HepG2 (cell line): ENCODE measurements around the gene FUZ. TPM values are rescaled to one million over a fixed set of nuclear protein-coding genes. Genes with fewer than 3 reads are reported as not detected.

Experiments
- ATAC-seq: fragments of 200-7000 bp; cut with Tn5 transposase; 3 replicates; pipeline ENCODE4 v1.9.1; 2020; ENCODE audit warnings: mild to moderate bottlenecking, moderate library complexity
- BruUV-seq: library from RNA; stranded (reverse); fragments of 400-500 nt; replicated peaks from 2 replicates; lab custom pipeline; 2021; lab: Mats Ljungman, UMichigan
- CTCF ChIA-PET: fragments of 300-600 bp; formaldehyde crosslinking; extraction: SDS; loops from one replicate; lab custom pipeline; 2021; ENCODE audit warnings: low total read pairs, inconsistent platforms, low intra/inter-chr PET ratio; lab: Yijun Ruan, JAX
- POLR2A ChIA-PET: fragments of 350-600 bp; sonication (Branson Sonifier 250); formaldehyde crosslinking; loops from one replicate; lab custom pipeline; 2020; ENCODE audit warnings: antibody characterized with exemption, inconsistent platforms; lab: Yijun Ruan, JAX
- DNase-seq: peaks from one replicate; pipeline ENCODE4 v3.0.0-alpha.2; 2015; ENCODE audit warnings: low spot score
- FAIRE-seq: peaks from 3 replicates; lab custom pipeline; 2011; peaks lifted over from hg19 to GRCh38; lab: Jason Lieb, UNC
- H2AFZ ChIP-seq: one replicate; pipeline ENCODE4 v1.6.1; 2011; ENCODE audit warnings: low read length, inconsistent platforms
- H3K27ac ChIP-seq: fragments of 300-600 bp; 3 replicates; pipeline ENCODE4 v1.8.0; 2011; ENCODE audit warnings: mixed run types, mild to moderate bottlenecking, mixed read lengths, low read length, inconsistent platforms; ENCODE audit not compliant: insufficient read depth; ENCODE audit errors: extremely low read length
- H3K27me3 ChIP-seq, 2 experiments: fragments of 200-600 bp in 1 of 2; 2 replicates in 1 of 2; 3 replicates in 1 of 2; pipeline versions ENCODE4 v1.6.0 to v1.8.0; 2011; ENCODE audit warnings: low read length in 2 of 2, mild to moderate bottlenecking in 2 of 2, moderate library complexity in 2 of 2, inconsistent platforms in 1 of 2; ENCODE audit not compliant: insufficient read depth in 2 of 2, control insufficient read depth in 1 of 2
- H3K36me3 ChIP-seq, 2 experiments: fragments of 200-600 bp in 1 of 2; replicated peaks in 1 of 2; 2 replicates in 1 of 2; 3 replicates in 1 of 2; pipeline versions ENCODE4 v1.5.1 to v1.8.0; 2011; ENCODE audit warnings: low read length in 2 of 2, inconsistent platforms in 1 of 2; ENCODE audit not compliant: insufficient read depth in 2 of 2, control insufficient read depth in 1 of 2
- H3K4me1 ChIP-seq: 2 replicates; pipeline ENCODE4 v1.5.1; 2012; ENCODE audit warnings: low read length, inconsistent platforms; ENCODE audit not compliant: insufficient read depth
- H3K4me2 ChIP-seq: 2 replicates; pipeline ENCODE4 v1.6.0; 2011; ENCODE audit warnings: low read depth, low read length, inconsistent platforms
- H3K4me3 ChIP-seq, 3 experiments: fragments of 200-600 bp in 1 of 3; sonication (generic), shearing (Covaris generic) in 1 of 3; replicated peaks in 1 of 3; 2 replicates each; pipeline ENCODE4 v1.5.1; 2011 to 2016; ENCODE audit warnings: low read length in 3 of 3, inconsistent platforms in 2 of 3, low read depth in 2 of 3, mild to moderate bottlenecking in 2 of 3, control low read depth in 1 of 3, mixed read lengths in 1 of 3; ENCODE audit not compliant: insufficient read depth in 1 of 3
- H3K79me2 ChIP-seq: one replicate; pipeline ENCODE4 v1.6.1; 2011; ENCODE audit warnings: low read length, inconsistent platforms; ENCODE audit not compliant: insufficient read depth
- H3K9ac ChIP-seq: 2 replicates; pipeline ENCODE4 v1.6.0; 2011; ENCODE audit warnings: mild to moderate bottlenecking, low read depth, low read length, inconsistent platforms; ENCODE audit not compliant: insufficient read depth
- H3K9me3 ChIP-seq: 2 replicates; pipeline ENCODE4 v1.5.1; 2012; ENCODE audit warnings: mild to moderate bottlenecking, low read length
- H4K20me1 ChIP-seq: 2 replicates; pipeline ENCODE4 v1.6.0; 2011; ENCODE audit warnings: inconsistent platforms, mild to moderate bottlenecking, low read length, moderate library complexity; ENCODE audit not compliant: insufficient read depth
- BATF2 ChIP-seq: sonication (generic); formaldehyde crosslinking; IDR thresholded peaks from 2 replicates; pipeline ENCODE4 v1.8.0; 2022; ENCODE audit warnings: mild to moderate bottlenecking, missing genetic modification reagents, moderate library complexity
- GATAD2A ChIP-seq: IDR thresholded peaks from 2 replicates; pipeline ENCODE4 v1.6.1; 2016
- HIC2 ChIP-seq: sonication (generic); formaldehyde crosslinking; IDR thresholded peaks from 2 replicates; pipeline ENCODE4 v1.9.0; 2022; ENCODE audit warnings: low read depth, missing genetic modification reagents
- HNRNPK ChIP-seq: fragments of 200-400 bp; formaldehyde crosslinking; IDR thresholded peaks from 2 replicates; pipeline ENCODE4 v1.6.1; 2018; ENCODE audit warnings: low read length, low read depth, moderate library complexity, mild to moderate bottlenecking; ENCODE audit not compliant: poor library complexity, severe bottlenecking
- KAT2B ChIP-seq: fragments of 150-350 bp; IDR thresholded peaks from 2 replicates; pipeline ENCODE4 v1.6.1; 2014; ENCODE audit warnings: low read depth, low read length, borderline replicate concordance
- KDM2A ChIP-seq: sonication (generic); formaldehyde crosslinking; IDR thresholded peaks from 2 replicates; pipeline ENCODE4 v1.4.0; 2020; ENCODE audit warnings: low read depth, missing genetic modification reagents, borderline replicate concordance
- MAF1 ChIP-seq: sonication (generic); formaldehyde crosslinking; IDR thresholded peaks from 2 replicates; pipeline ENCODE4 v1.5.0; 2020; ENCODE audit warnings: missing genetic modification reagents, borderline replicate concordance
- MBNL3 ChIP-seq: fragments of 250-450 bp; sonication (Bioruptor Pico); conservative IDR thresholded peaks from 2 replicates; pipeline ENCODE4 v1.8.0; 2022; ENCODE audit warnings: mild to moderate bottlenecking, inconsistent platforms
- PHF8 ChIP-seq: sonication (generic); formaldehyde crosslinking; IDR thresholded peaks from 2 replicates; pipeline ENCODE4 v1.5.0; 2020; ENCODE audit warnings: missing genetic modification reagents
- REPIN1 ChIP-seq: sonication (generic); formaldehyde crosslinking; IDR thresholded peaks from 2 replicates; pipeline ENCODE4 v1.8.0; 2022; ENCODE audit warnings: missing genetic modification reagents, low read depth, mild to moderate bottlenecking, borderline replicate concordance
- SRSF9 ChIP-seq: fragments of 200-400 bp; formaldehyde crosslinking; IDR thresholded peaks from 2 replicates; pipeline ENCODE4 v1.6.1; 2018; ENCODE audit warnings: borderline replicate concordance, mild to moderate bottlenecking, low read depth, low read length; ENCODE audit not compliant: insufficient read depth, poor library complexity, severe bottlenecking
- USF2 ChIP-seq, 2 experiments: sonication (generic) in 1 of 2; formaldehyde crosslinking in 1 of 2; IDR thresholded peaks; 2 replicates each; pipeline versions ENCODE4 v1.5.1 to v1.6.1; 2011 to 2020; ENCODE audit warnings: borderline replicate concordance in 1 of 2, low read depth in 1 of 2, low read length in 1 of 2, mild to moderate bottlenecking in 1 of 2, missing genetic modification reagents in 1 of 2, moderate library complexity in 1 of 2
- ZNF235 ChIP-seq: sonication (generic); formaldehyde crosslinking; IDR thresholded peaks from 2 replicates; pipeline ENCODE4 v1.8.1; 2023; ENCODE audit warnings: mild to moderate bottlenecking, missing genetic modification reagents, borderline replicate concordance
- WGBS: methylation state at CpG from one replicate; pipeline ENCODE4 v1.1.6; 2017; ENCODE audit warnings: low lambda C conversion rate; 5-methylcytosine and 5-hydroxymethylcytosine counted together
- in situ Hi-C: cut with HindIII; loops from 2 replicates; pipeline ENCODE4 v1.10.0; 2017; ENCODE audit warnings: low pct_unique_long_range_greater_than_20kb; ENCODE audit not compliant: extremely low pct_ligation_motif_present
- intact Hi-C: fragments of 100-400 bp; cut with micrococcal nuclease; formaldehyde crosslinking; loops from one replicate; pipeline ENCODE4 v1.10.0; 2022; ENCODE audit not compliant: unreplicated experiment
- polyA plus RNA-seq, 8 experiments: library from polyadenylated mRNA; depleted of rRNA in 3 of 8; stranded (reverse) in 7 of 8; unstranded in 1 of 8; fragments of >200 nt; fragmentation: Illumina TruSeq in 4 of 8; extraction: Trizol in 4 of 8; gene quantifications; 2 replicates each; pipeline versions ENCODE4 v1.2.1 to v1.2.3, GENCODE V29; 2011 to 2016; ENCODE audit warnings: low read depth in 4 of 8, missing spikeins in 1 of 8, mixed read lengths in 1 of 8; ENCODE audit not compliant: insufficient read depth in 1 of 8
- total RNA-seq, 5 experiments: library from RNA; depleted of rRNA; stranded (reverse); fragments of >200 nt; fragmentation: Illumina TruSeq; extraction: Trizol; gene quantifications; 2 replicates each; pipeline ENCODE4 v1.2.3, GENCODE V29; 2016; ENCODE audit warnings: low read depth in 1 of 5
- TF ChIP-seq, protein P1 (sequence below): sonication (generic); formaldehyde crosslinking; IDR thresholded peaks from 2 replicates; pipeline ENCODE4 v1.4.0; 2020; ENCODE audit warnings: missing genetic modification reagents, borderline replicate concordance
- TF ChIP-seq, protein P2 (sequence below): sonication (generic); formaldehyde crosslinking; IDR thresholded peaks from 2 replicates; pipeline ENCODE4 v1.4.0; 2020; ENCODE audit warnings: mild to moderate bottlenecking, missing genetic modification reagents

The FUZ gene
- total and polyA plus RNA-seq, 2 of the 13 experiments (the other 11 are each of a cell fraction or from before 2014, with no cell fraction given), result 0.08 TPM; not detected in 1

DNA sequence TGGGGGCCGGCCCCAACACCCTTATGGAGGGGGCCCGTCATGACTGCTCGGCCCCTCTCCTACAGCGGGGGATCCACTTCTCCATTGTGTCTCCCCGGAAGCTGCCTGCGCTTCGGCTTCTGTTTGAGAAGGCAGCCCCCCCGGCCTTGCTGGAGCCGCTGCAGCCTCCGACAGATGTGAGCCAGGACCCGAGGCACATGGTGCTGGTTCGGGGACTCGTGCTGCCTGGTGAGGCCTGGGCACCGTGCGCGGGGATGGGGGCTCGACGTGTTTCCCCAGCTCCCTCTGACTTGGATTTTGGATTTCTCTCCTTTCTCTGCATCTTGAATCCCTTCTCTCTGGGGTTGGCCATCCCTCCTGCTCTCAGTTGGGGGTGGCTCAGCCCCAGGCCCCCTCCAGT, 16.6 kb upstream of the FUZ start (continued):
- TF ChIP-seq HIC2 (no peak), USF2 (IDR thresholded peaks at IDR 0.05; ENCODE audit: low read depth, low read length) (no peak), USF2 (CRISPR knock-in tag; IDR thresholded peaks at IDR 0.05; ENCODE audit: borderline replicate concordance) (no peak), MBNL3 (CRISPR knock-in tag) (no peak), KAT2B (no peak), BATF2 (CRISPR knock-in tag) (no peak)

- no peaks in the 10 kb centered on the region for H3K27me3 ChIP-seq
- ATAC-seq (no peak), FAIRE-seq (no peak), DNase-seq (no peak)
- CTCF ChIA-PET, result no interaction called here
- intact Hi-C loops (no loop called here), in situ Hi-C loops (no loop called here)
- no peak overlapping the region for H3K27ac ChIP-seq
- H3K4me3 ChIP-seq, result no peak overlapping the region
- no peak overlapping the region for H2AFZ ChIP-seq
- H3K9ac ChIP-seq, result no peak overlapping the region
- no peaks in the 10 kb centered on the region for H4K20me1 ChIP-seq
- no peaks in the 10 kb centered on the region for H3K9me3 ChIP-seq
- BruUV-seq, result no TSS peak
- POLR2A ChIA-PET, result no interaction called here
- no peaks in the 10 kb centered on the region for H3K79me2 ChIP-seq
- H3K4me1 ChIP-seq, result no peaks in the 10 kb centered on the region
- WGBS, result 96% methylated on average over 7 of the region's 8 CpGs
- H3K36me3 ChIP-seq, result peaks cover 21 to 45% of the 10 kb centered on the region in 2 experiments
- no peak overlapping the region for H3K4me2 ChIP-seq
- TF ChIP-seq SRSF9 (no peak), GATAD2A (CRISPR knock-in tag) (no peak), MAF1 (CRISPR knock-in tag) (no peak), ZNF235 (CRISPR knock-in tag) (no peak), PHF8 (CRISPR knock-in tag) (no peak), KDM2A (CRISPR knock-in tag) (no peak), REPIN1 (no peak), HNRNPK (no peak)
- TF ChIP-seq, protein P1, sequence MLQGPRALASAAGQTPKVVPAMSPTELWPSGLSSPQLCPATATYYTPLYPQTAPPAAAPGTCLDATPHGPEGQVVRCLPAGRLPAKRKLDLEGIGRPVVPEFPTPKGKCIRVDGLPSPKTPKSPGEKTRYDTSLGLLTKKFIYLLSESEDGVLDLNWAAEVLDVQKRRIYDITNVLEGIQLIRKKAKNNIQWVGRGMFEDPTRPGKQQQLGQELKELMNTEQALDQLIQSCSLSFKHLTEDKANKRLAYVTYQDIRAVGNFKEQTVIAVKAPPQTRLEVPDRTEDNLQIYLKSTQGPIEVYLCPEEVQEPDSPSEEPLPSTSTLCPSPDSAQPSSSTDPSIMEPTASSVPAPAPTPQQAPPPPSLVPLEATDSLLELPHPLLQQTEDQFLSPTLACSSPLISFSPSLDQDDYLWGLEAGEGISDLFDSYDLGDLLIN, result no peak
- TF ChIP-seq, protein P2, sequence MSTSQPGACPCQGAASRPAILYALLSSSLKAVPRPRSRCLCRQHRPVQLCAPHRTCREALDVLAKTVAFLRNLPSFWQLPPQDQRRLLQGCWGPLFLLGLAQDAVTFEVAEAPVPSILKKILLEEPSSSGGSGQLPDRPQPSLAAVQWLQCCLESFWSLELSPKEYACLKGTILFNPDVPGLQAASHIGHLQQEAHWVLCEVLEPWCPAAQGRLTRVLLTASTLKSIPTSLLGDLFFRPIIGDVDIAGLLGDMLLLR, result no peak
Observed at GRCh38 chr19:49829200-49829599, 16.1 kb upstream of the FUZ start.
